HG02642 (cell line): Measurements from ENCODE around the gene C11orf71.
A peak's percentile ranks its signal among the peaks of the same experiment; 100 is the strongest.

Experiments used
- ATAC-seq: cut with Tn5 transposase; IDR thresholded peaks from one replicate; pipeline ENCODE4 v1.9.1; 2021; ENCODE audit warnings: mild to moderate bottlenecking; ENCODE audit not compliant: unreplicated experiment, poor library complexity

The C11orf71 gene, protein sequence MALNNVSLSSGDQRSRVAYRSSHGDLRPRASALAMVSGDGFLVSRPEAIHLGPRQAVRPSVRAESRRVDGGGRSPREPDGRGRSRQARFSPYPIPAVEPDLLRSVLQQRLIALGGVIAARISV

DNA sequence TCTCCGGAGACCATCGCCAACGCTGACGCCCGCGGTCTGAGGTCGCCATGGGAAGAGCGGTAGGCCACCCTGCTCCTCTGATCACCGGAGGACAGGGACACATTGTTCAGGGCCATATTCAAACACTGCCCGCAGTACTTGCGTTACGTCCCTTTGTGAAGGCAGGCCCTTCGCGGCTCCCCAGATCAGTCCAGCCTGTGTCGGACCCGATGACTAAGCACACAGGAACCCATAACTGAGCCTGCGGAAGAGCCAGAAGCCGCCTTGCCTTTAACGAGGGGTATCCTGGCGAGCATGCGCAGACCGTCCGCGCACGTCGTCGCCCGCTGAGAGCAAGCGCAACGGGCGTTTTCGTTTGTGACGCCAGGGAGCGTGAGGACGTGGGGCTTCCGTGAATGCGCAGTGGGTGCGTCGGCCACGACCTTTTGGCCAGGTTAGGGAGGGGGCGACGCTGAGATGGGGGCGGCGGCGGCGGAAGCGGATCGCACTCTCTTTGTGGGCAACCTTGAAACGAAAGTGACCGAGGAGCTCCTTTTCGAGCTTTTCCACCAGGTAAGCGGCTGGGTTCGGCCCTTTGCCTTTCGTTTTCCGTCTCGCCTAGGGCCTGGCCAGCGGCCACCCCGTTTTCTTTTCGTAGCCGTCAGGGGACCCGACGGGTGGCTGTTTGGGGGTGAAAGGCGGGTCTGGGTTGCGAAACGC, at the start of gene C11orf71, which contains the start of gene RBM7:
Gene C11orf71 (minus strand): TSS at position 296 of the 699 bp plus-strand sequence. CDS start 180 bp downstream, at position 116.
Gene RBM7 (plus strand): TSS at position 451 of the 699 bp plus-strand sequence. CDS start 6 bp downstream, at position 457.
- ATAC-seq, result peak; percentile 97

DNA sequence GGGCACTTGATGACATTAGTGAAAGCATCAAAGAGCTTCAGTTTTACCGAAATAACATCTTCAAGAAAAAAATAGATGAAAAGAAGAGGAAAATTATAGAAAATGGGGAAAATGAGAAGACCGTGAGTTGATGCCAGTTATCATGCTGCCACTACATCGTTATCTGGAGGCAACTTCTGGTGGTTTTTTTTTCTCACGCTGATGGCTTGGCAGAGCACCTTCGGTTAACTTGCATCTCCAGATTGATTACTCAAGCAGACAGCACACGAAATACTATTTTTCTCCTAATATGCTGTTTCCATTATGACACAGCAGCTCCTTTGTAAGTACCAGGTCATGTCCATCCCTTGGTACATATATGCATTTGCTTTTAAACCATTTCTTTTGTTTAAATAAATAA, 49.5 kb upstream of the C11orf71 start:
- no peak for ATAC-seq

DNA sequence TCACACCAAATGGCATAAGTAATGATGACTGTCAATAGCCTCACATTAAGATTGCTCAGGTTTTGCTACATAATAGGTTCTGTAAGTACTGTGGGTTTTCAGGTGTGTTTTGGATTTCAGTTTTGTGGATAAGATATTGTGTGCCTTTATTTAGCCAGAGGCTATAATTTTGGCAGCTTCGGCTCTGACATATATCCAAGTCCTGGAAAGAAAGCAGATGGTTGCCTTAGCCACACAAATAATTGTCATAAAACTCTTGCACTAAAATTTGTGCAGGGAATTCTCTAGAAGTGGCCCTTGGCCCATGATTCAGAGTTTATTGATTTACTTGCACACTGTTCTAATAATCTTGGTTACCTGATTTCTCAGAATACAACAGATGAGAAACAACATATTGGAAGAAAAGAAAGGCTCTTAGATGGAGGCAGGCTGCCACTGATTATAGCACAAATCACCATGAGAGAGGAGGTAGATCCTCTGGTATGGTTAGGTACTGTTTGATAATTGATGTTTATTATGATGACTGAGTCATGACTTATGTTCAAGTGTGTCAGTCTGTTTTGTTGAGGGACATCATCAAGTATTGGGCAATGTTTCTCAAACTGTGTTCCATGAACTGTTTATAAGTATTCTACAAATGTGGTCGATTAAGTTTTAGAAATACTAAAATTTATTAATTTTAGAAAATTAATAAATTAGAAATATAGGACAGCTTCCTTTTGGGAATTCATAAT, 48.6 kb upstream of the C11orf71 start:
- ATAC-seq, result no peak

DNA sequence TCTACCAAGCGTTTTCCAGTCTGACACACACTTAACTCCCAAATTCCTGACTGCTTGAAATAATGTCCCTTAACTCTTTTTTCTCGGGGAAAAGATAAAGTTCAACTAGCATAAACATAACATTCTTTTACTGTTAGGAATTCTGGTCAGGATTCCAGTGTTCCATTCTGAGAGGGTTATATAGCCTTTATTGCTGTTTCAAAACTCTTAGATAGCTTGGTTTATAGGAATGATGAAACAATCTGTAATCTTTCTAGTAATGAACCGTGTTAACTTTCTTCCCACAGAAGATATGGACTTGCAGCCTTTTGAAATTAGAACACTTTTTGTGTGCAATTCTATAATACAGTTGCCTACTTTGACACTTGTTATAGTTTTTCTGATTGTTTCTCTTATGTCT, 47.6 kb upstream of the C11orf71 start:
- no peak for ATAC-seq

DNA sequence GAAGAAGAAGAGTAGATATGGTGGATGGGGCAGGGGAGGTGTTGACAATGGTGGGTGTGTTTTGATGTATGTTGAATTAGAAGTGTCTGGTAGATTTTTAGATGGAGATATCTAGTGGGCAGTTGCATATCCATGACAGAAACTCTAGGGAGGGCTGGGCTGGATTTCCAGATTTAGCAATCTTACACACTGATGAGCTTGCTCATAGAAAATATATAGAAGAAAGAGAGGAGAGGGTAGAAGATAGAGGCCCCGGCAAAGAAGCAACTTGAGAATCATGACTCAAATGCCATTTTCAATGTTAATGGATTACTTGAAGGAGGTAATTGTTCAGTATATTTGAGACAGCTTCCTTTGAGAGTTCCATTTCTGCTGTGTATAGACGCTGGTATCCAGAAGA, 47.1 kb upstream of the C11orf71 start:
- no peak for ATAC-seq

DNA sequence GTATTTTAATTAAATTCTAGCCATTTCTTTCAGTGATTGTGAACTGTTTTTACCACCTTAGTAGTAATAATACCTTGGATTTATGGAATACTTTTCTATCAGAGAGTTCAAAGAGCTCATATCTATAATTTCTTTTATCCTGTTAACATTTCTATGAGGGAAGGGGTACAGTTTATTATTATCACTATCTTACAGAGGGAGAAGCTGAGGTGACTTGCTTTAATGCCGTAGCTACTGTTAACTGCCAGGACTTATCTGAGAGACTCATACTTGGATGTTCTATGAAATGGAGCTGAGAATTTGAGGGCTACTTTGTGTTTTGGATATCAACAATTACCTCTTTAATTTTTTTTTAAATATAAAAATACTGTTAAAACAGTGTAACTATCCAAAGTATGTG, 42.2 kb upstream of the C11orf71 start:
- no peak for ATAC-seq

DNA sequence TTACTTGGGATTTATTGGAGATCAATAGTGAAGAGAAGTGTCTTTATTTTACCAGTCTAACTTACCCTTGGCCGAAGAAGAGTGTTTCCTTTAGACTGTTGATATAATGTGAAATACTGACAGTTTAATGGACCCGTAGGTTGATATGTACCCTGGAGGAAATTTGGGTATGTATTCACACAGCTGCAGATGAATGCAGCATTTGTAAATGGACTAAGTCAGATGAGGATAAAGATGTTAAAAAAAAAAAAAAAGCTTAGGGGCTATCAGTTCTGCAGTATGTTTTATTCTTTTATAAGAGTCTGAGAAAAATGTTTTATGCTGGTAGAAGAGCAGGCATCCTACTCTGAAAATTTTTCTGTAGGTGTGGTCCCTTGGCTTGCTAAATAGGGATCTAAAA, 41.6 kb upstream of the C11orf71 start:
- ATAC-seq, result no peak

DNA sequence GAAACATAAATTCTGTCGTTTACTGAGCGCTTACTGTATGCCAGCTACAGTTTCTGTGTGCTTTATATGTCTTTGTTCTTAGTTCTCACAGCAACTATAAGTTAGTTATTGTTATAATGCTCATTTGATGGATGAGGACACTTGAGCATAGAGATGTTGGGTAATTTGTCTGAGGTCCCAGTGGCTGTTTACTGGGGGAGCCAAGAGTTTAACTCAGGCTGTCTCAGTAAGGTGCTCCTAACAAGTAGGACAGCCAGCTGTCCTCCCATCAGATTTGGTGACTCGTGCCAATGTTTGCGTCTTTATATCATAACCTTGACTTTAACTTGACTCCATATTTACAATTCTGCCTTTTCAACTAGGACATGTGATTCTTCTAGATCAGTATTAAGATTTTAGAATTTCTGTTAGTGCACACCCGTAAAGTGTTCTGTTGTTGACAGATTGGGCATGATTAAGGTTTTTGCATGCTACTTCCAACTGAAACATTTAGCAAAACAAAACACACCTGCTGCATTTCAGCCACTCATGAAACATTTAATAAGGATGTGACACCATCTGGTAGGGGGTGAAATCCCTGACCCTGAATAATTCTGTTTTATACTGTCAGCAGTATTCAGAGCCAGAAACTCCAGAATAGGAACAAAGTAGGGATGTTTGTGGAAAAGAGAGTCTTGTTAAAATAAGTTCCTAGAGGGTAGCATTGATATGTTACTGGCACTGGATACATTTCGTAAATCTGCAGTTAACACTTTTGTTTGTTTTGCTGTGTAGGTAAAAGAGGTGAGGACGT, 40.9 kb upstream of the C11orf71 start:
- no peak for ATAC-seq

DNA sequence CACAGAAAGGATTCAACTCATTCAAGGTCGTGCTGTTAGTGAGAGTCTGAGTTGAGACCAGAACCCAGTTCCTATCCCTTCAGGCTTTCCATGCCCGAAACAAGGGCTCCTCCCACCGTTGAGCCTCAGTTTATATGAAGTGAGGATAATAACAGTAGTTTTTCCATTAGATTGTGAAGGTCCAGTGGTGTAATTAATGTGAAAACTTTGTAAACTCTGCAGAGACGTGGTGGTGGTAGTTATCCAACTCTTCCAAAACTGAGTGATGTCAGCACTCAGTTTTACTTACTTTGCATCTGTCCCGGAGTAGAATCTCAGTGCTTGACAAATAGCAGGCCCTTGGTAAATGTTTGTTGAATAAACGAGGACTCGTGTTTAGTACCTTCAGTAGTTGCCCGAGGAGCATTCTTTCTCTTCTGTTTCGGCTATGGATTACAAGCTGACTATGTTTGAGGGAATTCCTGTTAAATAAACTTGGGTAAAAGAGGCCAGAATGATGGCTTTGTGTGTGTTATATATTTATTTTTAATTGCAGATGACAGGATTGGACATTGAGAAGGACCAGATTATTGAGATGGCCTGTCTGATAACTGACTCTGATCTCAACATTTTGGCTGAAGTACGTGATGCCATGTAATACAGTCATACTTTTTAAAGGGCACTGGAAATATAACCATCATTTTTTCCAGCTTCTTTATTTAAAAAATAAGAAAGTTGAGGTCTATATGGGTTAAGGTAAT, 40.0 kb upstream of the C11orf71 start:
- ATAC-seq, result no peak

DNA sequence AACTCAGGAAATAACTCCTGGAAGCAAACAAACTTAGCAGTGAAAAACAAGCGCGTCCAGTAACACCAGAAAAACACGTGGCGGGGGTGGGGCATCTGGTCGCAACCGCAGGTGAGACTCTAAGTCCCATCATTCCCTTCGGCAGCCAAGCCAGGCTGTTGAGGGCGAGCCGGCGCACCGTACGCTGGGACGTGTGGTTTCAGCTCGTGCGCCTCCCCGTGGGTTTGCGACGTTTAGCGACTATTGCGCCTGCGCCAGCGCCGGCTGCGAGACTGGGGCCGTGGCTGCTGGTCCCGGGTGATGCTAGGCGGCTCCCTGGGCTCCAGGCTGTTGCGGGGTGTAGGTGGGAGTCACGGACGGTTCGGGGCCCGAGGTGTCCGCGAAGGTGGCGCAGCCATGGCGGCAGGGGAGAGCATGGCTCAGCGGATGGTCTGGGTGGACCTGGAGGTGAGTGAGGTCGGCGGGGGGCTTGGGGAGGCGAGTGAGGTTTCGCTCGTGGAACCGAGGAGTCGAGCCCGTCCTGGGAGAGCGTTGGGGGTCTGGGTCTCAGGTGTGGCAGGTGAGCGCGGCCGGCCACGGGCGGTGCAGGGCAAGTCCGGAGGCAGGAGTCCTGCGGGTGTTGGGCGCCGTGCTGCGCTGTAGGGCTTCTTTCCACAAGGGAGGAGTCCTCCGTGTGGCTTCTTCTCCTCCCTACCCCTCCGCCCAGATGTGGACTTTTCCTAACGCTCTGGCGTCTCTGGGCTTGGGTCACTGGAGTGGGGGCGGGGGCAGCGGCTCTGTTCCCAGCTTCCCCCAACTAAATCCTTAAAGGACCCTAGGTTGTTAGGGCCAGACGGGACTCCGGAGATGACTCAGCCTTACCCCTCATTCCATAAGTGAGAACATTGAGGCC, 39.2 kb upstream of the C11orf71 start, which contains the start of gene REXO2:
Gene REXO2 (plus strand): TSS at position 239 of the 892 bp plus-strand sequence. CDS start 62 bp downstream, at position 301.
- ATAC-seq, result peak; percentile 99

DNA sequence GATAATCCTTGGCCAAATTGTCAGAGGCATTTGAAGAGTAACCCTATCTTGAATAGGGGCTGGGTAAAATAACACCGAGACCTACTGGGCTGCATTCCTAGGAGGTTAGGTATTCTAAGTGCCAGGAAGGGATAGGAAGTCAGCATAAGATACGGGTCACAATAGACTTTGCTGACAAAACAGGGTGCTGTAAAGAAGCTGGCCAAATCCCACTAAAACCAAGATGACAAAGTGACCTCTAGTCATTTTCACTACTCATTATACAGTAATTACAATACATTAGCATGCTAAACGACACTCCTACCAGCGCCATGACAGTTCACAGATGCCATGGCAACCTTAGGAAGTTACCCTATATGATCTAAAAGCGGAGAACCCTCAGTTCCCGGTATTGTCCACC, 38.0 kb upstream of the C11orf71 start:
- no peak for ATAC-seq

DNA sequence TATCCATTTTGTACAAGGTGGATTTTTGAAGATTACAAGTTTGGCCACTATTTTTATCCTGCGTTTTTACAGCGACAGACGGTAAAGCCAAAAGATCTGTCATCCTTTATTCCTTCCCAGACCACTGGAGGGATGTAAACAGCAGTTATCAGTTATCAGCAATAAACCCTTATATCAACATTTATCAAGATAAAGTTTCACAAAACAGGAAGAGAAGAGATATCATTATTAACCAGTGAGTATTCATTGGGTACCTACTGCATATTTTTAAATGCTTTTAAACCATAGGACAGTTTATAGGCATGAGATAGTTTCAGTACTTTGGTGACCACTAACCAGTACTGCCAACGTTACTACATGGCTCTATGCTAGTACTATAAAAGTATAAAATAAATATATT, 33.1 kb upstream of the C11orf71 start:
- no peak for ATAC-seq

DNA sequence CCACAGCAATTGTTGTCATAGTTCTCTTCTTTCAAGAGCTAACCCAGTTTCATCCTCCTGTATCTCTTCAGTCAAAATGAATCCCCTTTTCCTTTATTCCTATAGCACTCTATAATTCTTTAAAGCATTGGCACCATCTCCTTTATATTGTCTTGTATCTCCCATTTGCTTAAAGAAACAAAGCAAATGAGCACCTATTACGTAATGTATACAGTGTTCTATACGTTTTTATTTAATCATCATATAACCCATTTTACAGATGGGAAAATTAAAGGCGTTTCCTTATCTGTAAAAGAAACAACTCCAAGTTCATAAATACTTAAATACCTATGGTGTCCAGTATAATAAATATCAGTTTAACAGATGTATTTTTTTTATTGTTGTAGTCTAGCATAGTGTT, 32.6 kb upstream of the C11orf71 start:
- ATAC-seq, result no peak

DNA sequence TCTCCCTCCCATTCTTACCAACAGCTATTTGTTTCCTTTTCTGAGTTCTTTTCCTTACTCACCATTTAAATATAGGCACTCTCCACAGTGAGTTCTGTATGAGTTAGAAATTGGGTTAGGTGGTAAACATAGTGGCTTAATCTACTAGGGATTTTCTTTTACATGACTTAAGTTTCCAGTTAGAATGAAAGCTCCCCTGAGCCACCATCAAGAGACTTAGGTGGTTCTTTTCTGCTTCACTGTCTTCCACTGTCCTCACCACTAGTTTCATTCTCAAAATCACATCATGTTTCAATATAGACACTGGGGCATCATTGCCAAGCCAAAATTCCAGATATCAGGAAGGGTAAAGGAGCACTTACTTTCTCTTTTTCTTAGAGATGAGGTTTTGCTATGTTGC, 30.0 kb upstream of the C11orf71 start:
- ATAC-seq, result no peak

DNA sequence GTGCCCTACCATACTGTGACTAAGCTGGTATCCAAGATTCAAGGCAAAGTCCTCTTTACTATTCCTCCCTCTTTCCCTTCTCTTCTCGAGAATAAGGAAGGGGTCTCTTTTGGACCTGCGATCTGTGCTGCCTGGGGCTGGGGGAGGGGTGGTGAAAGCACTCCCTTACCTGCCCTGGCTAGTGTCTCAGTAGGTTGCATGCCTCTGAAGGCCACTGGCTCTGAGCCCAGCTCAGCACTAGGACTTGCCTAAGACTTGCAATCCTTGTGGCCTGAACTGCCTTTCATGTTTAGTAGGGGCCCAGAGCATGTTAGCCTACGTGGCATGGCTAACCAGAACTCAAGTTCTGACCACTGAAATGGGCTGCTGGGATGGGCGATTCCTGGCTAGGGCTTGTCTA, 26.0 kb upstream of the C11orf71 start:
- no peak for ATAC-seq

DNA sequence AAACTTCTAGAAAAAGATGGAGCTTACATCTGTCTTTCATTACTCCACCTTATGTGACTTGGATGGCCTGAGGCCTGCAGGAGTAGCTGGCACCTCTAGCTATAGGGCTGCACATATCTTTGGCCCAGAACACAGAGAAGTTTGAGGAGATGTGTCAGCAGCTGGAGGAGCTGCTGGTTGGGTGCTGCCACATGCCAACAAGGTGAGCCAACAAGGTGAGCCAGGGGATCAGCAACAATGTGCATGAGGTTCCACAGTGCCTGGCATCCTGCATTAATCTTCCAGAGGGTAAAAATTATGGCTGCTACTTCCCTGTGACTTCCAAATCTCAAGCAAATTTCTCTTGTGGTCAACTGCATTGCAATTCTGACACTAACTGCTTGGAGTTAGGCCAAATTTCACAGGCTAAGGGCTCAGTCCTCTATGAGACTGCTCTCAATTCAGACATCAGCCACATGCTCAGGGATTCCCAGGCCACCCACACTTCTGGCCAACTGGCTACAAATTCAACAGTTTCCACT, 16.2 kb upstream of the C11orf71 start:
- no peak for ATAC-seq

DNA sequence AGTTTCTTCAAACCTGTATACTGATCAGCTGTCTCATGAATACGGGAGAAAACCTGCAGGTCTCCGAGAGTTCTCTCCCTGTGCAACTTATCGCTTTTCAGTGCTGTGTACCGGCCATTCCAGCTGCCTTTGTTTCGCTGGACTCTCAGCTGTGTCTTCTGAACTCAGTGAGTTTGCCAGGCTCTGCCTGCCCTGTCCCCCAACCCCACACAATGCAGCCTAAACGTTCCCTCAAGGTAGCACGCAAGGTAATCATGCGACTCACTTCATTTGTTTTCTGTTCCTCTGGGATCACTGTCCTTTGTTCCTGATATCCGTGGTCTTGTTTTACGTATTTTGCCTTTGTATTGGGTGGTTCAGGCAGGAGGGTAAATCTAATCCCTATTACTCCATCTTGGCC, 13.6 kb upstream of the C11orf71 start:
- ATAC-seq, result no peak

DNA sequence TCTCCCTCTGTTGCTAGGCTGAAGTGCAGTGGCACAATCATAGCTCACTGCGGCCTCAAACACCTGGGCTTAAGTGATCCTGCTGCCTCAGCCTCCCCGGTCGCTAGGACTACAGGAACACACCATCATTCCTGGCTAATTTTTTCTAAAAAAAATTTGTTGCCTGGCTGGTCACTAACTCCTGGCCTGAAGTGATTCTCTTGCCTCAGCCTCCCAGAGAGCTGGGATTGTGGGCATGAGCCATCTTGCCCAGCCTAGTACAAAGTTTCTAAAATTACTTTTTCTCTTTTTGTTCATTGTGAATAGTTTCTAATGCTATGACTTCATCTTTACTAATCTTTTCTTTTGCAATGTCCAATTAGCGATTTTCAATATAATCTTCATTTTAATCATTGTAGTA, 12.6 kb upstream of the C11orf71 start:
- no peak for ATAC-seq

DNA sequence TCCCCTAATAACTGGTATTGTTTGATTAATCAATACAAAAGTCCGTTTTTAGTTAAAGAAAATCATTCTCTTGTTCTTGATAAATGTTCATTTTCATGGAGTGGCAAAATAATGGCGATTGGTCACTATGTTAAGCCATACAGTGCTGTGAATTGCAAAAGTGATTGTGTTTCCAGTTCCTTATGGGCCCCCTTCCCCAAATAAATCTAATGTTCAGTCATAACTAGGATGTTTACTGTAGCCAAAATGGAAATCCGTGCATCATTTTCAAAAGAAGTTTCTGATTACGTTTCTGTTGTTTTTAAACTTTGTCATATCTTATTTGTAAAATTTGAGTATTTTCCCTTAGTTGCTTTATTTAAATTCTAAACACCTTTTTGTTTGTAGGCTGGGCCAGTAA, 1.0 kb upstream of the C11orf71 start:
- ATAC-seq, result no peak
